ENCODE data around the gene SERPINI1.
A peak's percentile ranks its signal among the peaks of the same experiment; 100 is the strongest.

Gene SERPINI1

DNA sequence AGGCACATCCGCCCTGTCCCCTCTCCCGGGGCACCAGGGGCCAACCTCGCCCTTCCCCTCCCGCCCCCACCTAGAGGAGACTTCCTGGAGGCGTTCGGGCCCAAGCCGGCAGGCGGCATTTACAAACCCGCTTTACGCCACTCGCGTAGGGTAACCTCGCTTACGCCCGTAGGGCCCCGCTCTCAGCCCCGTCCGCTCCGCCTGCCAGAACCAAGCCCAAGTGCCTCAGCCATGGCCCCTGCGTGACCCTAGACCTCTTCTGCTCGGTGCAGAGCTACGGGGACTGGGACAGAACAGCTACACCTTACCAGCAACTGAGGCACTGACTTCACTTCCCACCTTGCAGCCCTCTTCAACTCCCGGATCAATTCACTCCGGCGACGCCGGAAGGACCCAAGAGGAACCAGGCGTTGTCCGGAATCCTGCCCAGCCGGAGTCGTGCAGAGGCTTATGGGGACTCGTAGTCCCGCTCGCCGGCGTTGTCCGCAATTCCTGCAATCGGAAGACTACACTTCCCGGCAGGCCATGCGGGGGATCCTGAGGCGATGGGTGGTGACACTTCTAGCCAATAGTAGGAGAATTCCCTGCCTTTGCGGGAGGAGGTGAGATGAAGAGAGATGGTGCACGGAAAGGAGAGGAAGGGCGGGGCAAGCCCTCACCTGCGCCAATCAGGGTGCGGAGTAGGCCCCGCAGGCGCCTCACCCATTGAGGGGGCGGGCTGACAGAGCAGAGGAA lies 856 bp upstream of the SERPINI1 start, which contains the start of gene PDCD10:
Gene PDCD10 (minus strand): TSS at position 395 of the 735 bp plus-strand sequence. CDS start 14,735 bp downstream, outside the sequence.
- H3K4me3 ChIP-seq (ENCODE audit: low read depth, low read length): peak within 1 kb of the TSS; percentile 97

DNA sequence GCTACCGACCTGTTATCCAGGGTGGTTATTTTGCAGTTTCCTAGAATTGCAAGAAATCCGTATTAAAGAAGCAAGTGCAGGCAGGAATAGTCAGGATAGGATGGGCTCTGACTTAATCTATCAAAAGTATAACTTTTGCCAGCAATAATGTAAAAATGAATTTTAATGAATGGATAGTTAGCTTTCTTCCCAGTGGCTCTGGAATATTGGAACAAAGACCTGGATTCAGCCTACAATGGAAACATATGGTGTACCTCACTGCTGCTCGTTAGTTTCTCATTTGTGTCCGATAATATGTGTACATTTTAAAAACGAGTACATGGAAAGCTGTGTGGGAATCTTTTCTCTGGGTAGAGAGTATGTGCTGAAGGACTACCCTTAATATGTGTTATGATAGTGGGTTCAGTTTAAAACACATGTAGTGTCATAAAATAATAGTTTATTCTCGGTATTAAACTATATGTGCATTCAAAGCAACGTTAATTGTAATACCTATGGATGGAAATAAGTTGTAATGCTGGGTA lies 805 bp downstream of the SERPINI1 start:
- peak overlapping the region; percentile 97 for H3K4me3 ChIP-seq (ENCODE audit: low read depth, low read length)

DNA sequence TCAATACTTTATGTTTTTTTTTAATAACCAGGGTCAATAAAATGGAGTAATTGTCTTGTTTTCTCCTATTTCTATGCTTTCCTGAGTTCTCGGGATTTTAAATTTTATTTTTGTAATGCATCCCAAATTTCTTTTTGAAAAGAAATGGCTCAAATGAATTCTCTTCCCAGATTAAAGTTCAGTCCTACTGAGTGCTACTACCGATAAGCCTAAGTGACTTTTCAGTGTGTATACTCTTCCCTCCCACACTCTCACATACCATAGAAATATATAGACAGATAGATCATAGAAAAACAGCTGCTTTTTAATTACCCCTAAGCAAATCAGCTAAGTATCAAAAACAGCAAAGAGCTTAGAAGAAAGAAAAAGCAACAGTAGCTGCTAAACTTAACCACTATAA lies 1.5 kb downstream of the SERPINI1 start:
- H3K4me3 ChIP-seq (ENCODE audit: low read depth, low read length): no peak overlapping the region

DNA sequence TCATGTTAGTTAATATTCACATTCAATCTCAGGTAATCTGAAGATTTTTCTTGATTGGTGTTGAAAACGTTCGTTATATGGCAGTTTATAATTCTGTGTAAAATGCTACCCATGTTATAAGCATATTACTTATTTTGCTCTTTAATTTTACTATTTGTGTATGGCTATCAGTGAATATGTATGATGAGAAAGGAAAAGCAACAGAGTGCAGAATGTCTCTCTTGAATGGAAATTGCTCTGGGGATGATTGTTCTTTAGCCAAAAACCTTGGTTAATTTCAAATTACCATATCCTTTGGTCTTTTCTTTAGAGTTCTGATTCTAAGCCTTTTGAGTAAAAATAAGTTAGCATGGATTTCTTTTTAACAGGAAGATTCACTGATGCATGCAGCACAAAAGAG lies 2.5 kb downstream of the SERPINI1 start:
- no peak overlapping the region for H3K4me3 ChIP-seq (ENCODE audit: low read depth, low read length)

DNA sequence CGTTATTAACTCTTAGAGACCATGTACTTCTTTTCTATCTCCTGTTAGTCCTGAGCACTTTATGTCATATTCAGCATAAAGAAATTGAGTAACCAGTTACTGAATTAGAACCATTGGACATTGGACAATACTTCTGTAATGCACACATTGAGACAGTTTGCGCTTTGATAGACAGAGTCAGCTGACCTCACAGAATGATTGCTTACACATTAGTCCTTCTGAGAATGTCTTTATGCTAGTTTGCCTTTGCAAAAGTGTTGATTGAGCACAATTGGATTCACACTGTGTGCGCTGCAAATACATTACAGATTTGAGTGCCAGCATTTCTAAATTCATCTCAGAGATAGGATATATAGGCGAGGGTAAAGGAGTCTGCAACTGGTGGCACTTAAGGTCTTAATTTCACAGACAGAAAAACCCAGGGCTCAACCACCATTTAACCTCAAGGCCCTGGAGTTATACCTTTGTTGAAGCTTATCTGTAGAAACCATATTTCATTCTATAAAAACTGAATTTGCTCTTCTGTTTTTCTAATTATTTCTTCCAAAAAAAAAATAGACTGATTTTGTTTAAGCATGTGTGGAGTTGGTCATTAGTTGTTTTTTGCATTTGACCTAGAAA lies 3.8 kb downstream of the SERPINI1 start:
- H3K4me3 ChIP-seq (ENCODE audit: low read depth, low read length): no peak overlapping the region

DNA sequence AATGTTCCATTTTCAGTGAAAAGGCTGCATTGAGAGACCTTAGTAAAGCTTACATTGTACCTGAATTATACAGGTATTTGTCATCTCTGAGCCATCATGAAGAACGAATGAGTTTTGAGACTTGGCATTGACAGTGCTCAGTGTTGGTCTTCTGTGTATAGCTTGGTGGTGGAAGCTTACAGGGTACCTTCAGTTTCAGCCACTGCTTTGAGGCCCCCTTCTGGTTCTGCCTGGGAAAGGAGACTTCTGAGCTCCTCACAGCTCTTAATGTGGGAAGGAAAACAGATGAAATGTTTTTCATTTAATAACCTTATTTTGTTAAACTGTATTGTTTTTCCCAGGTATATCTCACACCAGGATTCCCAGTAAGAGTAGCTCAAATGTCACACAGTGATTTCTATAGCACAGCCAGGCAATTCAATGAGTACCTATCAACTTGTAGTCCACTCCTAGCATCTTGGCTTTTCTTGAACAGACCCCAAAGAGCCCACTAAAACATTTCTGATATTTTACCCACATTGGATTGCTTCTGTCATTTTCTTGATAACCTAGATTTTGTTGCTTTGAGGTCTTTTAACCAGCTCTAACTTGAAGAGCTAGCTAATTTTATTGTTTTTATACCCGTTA lies 5.6 kb downstream of the SERPINI1 start:
- no peak overlapping the region for H3K4me3 ChIP-seq (ENCODE audit: low read depth, low read length)

DNA sequence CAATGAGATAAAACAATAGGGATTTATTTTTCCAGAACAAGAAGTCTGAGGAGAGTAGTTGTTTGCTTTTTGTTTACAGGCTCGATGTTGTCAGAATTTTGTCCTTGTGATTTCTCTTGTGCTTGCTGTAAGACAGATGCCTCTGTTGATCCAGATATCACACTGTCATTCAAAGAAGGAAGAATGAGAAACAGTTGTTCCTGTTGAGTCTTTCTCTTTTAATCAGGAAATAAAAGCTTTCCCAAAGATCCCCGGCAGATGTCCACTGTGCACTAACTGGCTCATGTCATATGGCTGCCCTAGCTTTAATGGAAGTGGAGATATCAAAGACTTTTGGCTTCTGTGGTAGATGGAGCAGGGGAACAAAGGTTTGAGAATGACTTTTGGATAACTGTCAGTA lies 6.8 kb downstream of the SERPINI1 start:
- H3K4me3 ChIP-seq (ENCODE audit: low read depth, low read length): no peak overlapping the region

DNA sequence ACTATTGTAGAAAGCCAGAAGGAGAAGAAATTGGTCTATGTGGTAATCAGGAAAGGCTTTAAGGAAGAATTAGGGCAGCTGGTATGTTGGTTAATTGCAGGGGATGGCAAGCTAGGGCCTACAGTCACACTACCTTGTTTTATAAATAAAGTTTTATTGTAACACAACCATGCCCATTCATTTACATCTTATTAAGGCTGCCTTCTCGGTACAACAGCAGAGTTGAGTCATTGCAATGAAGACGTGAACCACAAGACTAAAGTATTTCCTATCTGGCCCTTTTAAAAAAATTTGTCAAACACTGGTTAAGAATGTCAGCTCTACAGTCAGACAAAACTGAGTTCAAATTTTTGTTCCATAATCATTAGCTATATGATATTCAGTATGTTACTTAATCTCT lies 8.3 kb downstream of the SERPINI1 start:
- H3K4me3 ChIP-seq (ENCODE audit: low read depth, low read length): no peak overlapping the region

DNA sequence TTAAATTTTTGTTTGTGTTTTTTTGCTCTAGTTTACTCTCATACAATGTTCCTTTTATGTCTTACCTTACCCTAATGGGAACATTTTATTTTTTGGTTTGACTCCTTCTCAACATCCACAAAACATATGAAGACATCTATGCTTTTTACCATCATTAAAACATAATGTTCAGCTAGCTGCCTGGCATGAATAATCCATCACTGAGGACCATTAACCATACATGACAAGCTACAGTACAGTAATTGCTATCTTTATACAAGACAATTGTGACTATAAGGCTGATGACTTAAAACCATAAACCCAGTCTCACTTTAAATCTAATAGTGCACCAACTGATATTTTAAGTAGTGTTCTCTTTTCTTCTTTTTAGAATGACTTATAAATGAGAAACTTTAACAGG lies 13.7 kb downstream of the SERPINI1 start:
- no peak overlapping the region for H3K4me3 ChIP-seq (ENCODE audit: low read depth, low read length)

DNA sequence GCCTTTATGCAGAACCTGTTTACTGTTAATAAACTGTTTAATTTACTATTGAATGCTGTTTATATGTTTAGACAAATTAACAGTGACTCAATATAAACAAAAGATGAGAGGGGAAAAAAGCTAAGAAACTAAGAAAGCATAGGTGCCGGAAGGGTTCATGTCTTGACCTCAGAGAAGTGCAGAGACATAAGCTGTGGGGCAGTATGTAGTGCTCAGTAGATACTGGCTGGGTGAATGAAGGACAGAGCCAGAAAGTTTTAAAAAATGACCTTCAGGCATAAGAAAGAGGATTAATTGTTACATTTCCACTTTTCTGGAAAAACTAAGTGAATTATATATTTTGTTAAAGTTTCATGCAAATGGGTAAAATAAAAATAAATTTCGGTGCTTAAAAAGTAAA lies 14.2 kb downstream of the SERPINI1 start:
- H3K4me3 ChIP-seq (ENCODE audit: low read depth, low read length): no peak overlapping the region

DNA sequence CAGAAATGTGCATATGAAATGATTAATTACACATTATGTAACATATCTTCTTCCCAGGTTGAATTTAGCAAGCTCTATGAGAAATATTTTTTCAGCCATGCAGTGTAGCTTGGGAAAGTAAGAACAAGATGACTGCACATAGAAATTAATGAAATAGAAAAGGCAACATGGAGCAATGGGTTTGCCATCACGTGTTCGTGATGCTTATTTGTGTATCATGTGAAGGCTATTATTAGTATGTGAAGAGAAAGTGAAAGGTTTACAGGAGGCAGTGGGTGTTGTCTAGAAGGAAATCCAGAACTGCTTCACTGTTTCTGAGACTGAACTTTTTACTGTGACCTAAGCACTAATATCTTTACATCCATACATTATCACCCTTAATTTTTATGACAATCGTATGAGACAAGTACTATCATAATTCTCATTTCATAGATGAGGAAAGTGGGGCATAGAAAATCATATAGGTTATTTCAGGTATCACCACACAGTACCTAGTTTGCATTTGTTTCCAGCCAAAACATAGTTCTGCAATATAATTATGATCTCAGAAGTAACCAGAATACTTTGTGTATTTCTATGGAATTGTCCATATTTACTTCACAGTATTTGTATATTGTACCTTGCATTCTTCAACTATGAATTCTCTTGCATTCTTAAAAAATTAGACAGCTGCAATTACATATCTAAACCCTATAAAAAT lies 14.9 kb downstream of the SERPINI1 start:
- H3K4me3 ChIP-seq (ENCODE audit: low read depth, low read length): no peak overlapping the region

DNA sequence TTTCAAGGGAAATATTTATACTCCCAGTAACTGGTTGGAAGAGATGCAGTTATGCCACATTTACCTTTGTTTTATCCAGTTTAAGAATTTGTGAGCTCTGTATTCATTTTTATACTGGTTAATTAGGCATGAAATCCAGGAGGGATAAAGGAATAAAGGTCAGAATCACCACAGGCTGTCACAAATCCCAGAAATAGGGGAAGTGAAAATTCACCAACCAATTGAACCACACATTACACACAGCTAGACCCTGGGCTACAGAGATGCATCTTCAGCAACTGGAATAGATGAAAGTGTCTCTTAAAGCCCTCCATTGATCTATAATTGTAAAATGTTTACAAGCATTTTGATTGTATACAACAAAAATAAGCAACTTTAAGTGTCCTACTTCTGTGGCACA lies 18.5 kb downstream of the SERPINI1 start:
- H3K4me3 ChIP-seq (ENCODE audit: low read depth, low read length): no peak overlapping the region

DNA sequence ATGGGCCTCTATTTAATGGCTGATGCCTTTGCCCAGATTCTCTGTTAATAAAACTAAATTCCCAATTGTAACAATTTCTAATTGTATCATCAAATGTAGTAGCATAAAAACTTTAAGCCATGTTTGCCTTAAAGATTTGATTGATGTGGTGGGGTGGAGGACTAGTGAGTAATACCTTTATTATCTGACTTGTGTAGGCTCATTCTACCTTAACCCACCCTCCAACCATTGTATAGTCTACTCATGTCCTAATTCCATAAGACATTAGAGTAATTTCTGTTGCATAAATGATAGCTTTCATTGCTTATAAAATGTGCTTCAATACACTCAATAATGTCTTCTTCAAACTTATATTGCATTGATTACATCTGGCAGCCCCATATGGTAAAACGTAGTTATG lies 25.8 kb downstream of the SERPINI1 start:
- H3K4me3 ChIP-seq (ENCODE audit: low read depth, low read length): no peak overlapping the region

DNA sequence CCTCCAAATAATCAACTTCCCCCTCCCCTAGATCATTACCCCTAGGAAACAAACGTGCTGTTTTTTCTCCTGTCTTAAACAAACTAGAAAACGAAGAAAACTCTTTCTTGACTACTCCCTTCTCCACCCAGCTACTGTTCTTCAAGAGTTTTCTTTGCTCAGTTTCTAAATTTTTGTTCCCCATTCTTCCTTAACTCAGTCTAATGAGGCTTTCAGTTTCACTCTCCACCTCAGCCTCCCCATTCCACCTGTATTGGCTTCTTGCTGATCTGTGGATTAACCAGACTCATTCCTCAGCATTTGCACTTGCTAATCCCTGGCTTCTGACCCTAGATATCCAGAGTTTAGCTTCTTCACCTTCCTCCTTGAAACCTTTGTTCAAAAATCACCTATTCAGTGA lies 26.8 kb downstream of the SERPINI1 start:
- H3K4me3 ChIP-seq (ENCODE audit: low read depth, low read length): no peak overlapping the region

DNA sequence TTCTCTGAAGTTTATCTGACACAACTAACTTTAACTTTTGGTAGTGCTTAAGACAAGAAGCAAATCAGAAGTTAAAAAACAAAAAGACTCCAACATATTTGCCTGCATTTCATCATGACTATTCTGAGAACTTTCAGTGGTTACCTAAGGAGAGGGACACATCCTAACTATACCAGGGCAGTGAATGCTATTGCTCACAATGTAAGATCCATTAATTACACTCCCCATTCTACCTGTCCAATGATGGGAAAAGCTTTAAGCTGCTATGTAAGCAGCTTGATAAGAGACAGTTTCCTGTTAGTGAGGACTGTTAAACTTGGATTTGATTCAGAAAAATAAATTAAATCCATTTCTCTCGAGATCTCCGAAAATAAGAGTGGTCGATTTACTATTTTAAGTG lies 37.5 kb downstream of the SERPINI1 start:
- H3K4me3 ChIP-seq (ENCODE audit: low read depth, low read length): no peak overlapping the region

DNA sequence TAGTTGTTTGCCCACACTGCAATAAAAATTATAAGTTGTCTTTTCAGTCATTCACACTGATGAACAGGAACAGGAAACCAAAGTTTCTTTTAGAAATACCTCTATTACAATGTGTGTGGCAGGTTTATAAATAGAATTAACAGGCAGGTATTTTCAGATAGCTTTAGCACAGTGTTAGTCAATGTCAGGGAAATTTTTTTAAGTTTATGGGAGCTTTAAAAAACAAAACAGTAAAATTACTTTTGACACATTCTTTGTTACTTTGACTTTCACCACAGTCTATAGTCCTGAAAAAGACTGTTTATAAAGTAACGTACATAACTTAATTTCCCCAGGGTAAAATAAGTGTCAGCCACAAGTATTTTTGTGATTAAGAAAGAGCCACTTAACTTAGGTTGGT lies 38.1 kb downstream of the SERPINI1 start:
- H3K4me3 ChIP-seq (ENCODE audit: low read depth, low read length): no peak overlapping the region

DNA sequence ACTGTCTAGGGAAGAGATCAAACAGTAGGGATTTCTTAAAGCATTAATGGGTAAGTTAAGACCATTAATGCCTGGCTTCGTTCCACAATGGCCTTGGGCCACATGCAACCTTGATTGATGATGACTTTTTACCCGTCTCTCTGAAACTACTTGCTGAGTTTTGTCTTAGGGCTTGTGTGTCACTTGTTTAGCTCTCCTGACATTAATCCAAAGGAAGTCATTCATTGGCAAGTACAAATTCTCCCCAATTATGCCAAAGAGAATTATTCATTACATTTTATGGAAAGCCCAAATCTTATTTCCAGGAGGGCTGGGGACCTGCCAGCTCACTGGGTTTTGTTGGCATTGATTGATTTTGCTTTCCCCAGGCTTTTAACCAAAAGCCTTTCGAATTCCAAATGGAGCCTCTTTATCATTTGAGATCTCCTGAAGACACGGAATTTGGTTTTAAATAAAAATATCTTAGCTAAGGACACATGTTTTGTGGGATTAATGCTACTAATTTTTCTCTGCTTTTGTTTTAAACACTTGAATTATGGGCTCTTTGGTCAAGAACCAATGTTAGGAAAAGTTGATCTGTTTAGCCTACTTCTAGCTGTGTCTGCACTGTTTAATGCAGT lies 40.7 kb downstream of the SERPINI1 start:
- no peak overlapping the region for H3K4me3 ChIP-seq (ENCODE audit: low read depth, low read length)

DNA sequence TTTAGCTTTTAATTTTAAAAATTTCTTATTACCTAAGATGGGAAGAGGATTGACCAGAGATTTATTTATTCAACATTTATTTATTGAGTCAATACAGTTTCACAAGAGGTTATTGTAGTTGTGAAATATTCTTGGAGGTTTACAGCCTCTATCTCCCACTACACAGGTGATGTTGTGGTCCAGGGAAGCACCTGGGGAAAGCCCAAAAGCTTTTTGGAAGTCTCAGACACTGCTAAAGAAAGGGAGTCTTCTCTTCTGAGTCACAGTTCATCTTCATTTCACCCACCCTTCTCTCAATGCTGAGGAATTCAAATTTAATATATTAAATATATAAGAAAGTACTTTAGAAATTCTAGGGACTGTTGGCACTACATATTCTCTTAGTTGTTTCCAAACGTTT lies 41.8 kb downstream of the SERPINI1 start:
- no peak overlapping the region for H3K4me3 ChIP-seq (ENCODE audit: low read depth, low read length)

DNA sequence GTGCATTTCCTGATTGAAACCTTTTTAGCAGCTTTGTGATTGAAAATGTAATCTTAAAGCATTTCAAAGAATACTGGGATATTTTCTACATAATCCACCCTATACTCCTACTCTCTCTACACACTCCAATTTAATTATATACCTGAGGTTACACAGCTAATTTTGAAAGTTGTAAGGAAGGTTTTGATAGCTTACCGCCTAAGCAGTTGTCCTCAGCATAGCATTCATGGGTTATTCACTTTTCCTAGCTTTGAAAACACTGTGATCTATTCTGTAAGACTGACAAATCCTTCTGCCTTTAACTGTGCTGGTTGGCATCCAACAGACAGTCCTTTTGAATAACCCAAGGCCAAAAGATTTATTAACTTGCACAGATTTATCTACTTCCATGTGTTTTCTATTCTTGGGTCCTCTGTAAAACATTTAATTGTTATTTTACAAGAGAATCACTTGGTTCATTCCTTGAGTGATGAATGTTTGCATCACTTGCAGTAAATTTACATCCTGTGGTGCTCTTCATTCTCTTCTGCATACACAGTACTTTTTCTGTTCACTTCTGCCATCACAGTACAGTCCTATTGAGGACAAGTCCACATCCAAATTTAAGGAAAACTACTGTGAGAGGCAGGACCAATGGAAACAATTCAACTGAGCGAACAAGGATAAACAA lies 44.8 kb downstream of the SERPINI1 start:
- no peak overlapping the region for H3K4me3 ChIP-seq (ENCODE audit: low read depth, low read length)

DNA sequence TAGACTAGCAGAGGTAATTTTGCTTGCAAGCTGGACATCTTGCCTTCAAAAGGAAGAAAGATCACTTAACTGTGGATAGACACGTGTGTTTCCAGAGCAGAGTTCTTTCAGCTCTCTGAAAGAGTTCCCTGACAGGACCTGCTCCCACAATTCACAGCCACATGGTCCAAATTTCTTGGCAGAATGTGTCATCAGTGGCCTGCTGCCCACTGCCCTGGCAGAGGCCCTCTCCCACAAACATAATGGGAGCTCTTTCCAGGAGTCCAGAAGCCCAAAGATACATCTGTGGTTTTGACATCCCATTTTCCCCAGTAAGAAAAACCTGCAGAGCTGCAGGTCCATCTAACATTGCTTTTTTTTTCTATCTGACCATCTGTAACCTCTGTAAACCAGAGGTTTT lies 48.3 kb downstream of the SERPINI1 start:
- no peak overlapping the region for H3K4me3 ChIP-seq (ENCODE audit: low read depth, low read length)
